K562 (cell line): ENCODE data around the gene ELF3. TPM values are rescaled to one million over a fixed set of nuclear protein-coding genes. Genes with fewer than 3 reads are reported as not detected.
A peak's percentile ranks its signal among the peaks of the same experiment; 100 is the strongest.

Source experiments
- ATAC-seq: fragments of 200-7000 bp; cut with Tn5 transposase; 3 replicates; pipeline ENCODE4 v1.9.1; 2020; ENCODE audit warnings: moderate library complexity
- BruUV-seq: library from RNA; stranded (reverse); fragments of 400-500 nt; replicated peaks from 2 replicates; lab custom pipeline; 2021; lab: Mats Ljungman, UMichigan
- CTCF ChIA-PET: fragments of 300-600 bp; formaldehyde crosslinking; extraction: SDS; loops from one replicate; lab custom pipeline; 2021; ENCODE audit warnings: low intra/inter-chr PET ratio; lab: Yijun Ruan, JAX
- POLR2A ChIA-PET: fragments of 300-600, 350-650 bp; sonication (Branson Sonifier 250); formaldehyde crosslinking; extraction: SDS; loops from one replicate; lab custom pipeline; 2021; ENCODE audit warnings: antibody characterized with exemption, inconsistent platforms; lab: Yijun Ruan, JAX
- DNase-seq, 4 experiments: peaks; one replicate each; pipeline versions ENCODE4 v3.0.0 to v3.0.0-alpha.2; 2011 to 2018; ENCODE audit warnings: low spot score in 3 of 4, mixed read lengths in 3 of 4; ENCODE audit errors: extremely low read depth in 1 of 4
- FAIRE-seq: peaks from 2 replicates; lab custom pipeline; 2011; peaks lifted over from hg19 to GRCh38; lab: Jason Lieb, UNC
- H2AFZ ChIP-seq: 2 replicates; pipeline ENCODE4 v1.6.0; 2011; ENCODE audit warnings: low read depth, low read length, control low read depth, inconsistent platforms
- H3K27ac ChIP-seq: fragments of 200-600 bp; 3 replicates; pipeline ENCODE4 v1.8.0; 2011; ENCODE audit warnings: low read depth, mild to moderate bottlenecking, control low read depth, inconsistent platforms, low read length, moderate library complexity, mixed read lengths; ENCODE audit errors: extremely low read depth
- H3K27me3 ChIP-seq, 2 experiments: fragments of 300-600 bp in 1 of 2; 2 replicates in 1 of 2; 3 replicates in 1 of 2; pipeline versions ENCODE4 v1.6.0 to v1.8.0; 2011; ENCODE audit warnings: inconsistent platforms in 2 of 2, low read length in 2 of 2, mild to moderate bottlenecking in 1 of 2, mixed read lengths in 1 of 2, moderate library complexity in 1 of 2; ENCODE audit not compliant: control insufficient read depth in 2 of 2, insufficient read depth in 2 of 2
- H3K36me3 ChIP-seq: fragments of 300-600 bp; 3 replicates; pipeline ENCODE4 v1.8.0; 2011; ENCODE audit warnings: mild to moderate bottlenecking, low read length, inconsistent platforms; ENCODE audit not compliant: control insufficient read depth, insufficient read depth
- H3K4me1 ChIP-seq, 2 experiments: fragments of 200-600 bp in 1 of 2; replicated peaks in 1 of 2; 2 replicates in 1 of 2; 3 replicates in 1 of 2; pipeline versions ENCODE4 v1.5.1 to v1.8.0; 2011; ENCODE audit warnings: inconsistent platforms in 2 of 2, low read length in 2 of 2, mild to moderate bottlenecking in 1 of 2, mixed read lengths in 1 of 2, moderate library complexity in 1 of 2; ENCODE audit not compliant: control insufficient read depth in 2 of 2, insufficient read depth in 2 of 2
- H3K4me2 ChIP-seq: 2 replicates; pipeline ENCODE4 v1.6.1; 2011; ENCODE audit warnings: low read length, control low read depth, inconsistent platforms, mixed read lengths; ENCODE audit not compliant: insufficient read depth
- H3K4me3 ChIP-seq: fragments of 200-600 bp; sonication (generic), shearing (Covaris generic); 2 replicates; pipeline ENCODE4 v1.5.1; 2016; ENCODE audit warnings: control low read depth, inconsistent platforms
- H3K79me2 ChIP-seq: fragments of 200-600 bp; 3 replicates; pipeline ENCODE4 v1.8.0; 2011; ENCODE audit warnings: low read length, inconsistent platforms; ENCODE audit not compliant: control insufficient read depth, insufficient read depth
- H3K9ac ChIP-seq, 2 experiments: 2 replicates each; pipeline versions ENCODE4 v1.6.0 to v1.6.1; 2011; ENCODE audit warnings: low read depth in 2 of 2, low read length in 2 of 2, control low read depth in 1 of 2, inconsistent platforms in 1 of 2, mild to moderate bottlenecking in 1 of 2, mixed read lengths in 1 of 2; ENCODE audit not compliant: insufficient read depth in 1 of 2
- H3K9me1 ChIP-seq: one replicate; pipeline ENCODE4 v1.6.0; 2011; ENCODE audit warnings: inconsistent platforms, mild to moderate bottlenecking, low read length, moderate library complexity; ENCODE audit not compliant: control insufficient read depth, insufficient read depth
- H3K9me3 ChIP-seq: replicated peaks from 2 replicates; pipeline ENCODE4 v1.5.1; 2011; ENCODE audit warnings: low read depth, low read length, inconsistent platforms; ENCODE audit not compliant: control insufficient read depth, insufficient read depth
- H4K20me1 ChIP-seq: replicated peaks from 2 replicates; pipeline ENCODE4 v1.6.1; 2011; ENCODE audit warnings: low read length, inconsistent platforms, mixed read lengths; ENCODE audit not compliant: control insufficient read depth, insufficient read depth
- MGA ChIP-seq: fragments of 450-650 bp; IDR thresholded peaks from 2 replicates; pipeline ENCODE4 v1.6.1; 2016; ENCODE audit warnings: mild to moderate bottlenecking, moderate library complexity
- MYC ChIP-seq, 2 experiments: fragments of 250-450 bp in 1 of 2; sonication (Bioruptor Pico) in 1 of 2; IDR thresholded peaks; 2 replicates each; pipeline versions ENCODE4 v1.5.1 to v1.6.1; 2012 to 2021; ENCODE audit warnings: low read depth in 2 of 2, borderline replicate concordance in 1 of 2, improper control_type of control experiment in 1 of 2, low read length in 1 of 2, mild to moderate bottlenecking in 1 of 2, moderate library complexity in 1 of 2
- ZBTB11 ChIP-seq, 3 experiments: fragments of 200-800 bp in 1 of 3; fragments of 250-450 bp in 1 of 3; fragments of 450-650 bp in 1 of 3; sonication (Bioruptor Pico) in 1 of 3; sonication (Bioruptor generic) in 1 of 3; formaldehyde crosslinking in 1 of 3; IDR thresholded peaks; 2 replicates each; pipeline versions ENCODE4 v1.6.1 to v1.8.0; 2016 to 2022; ENCODE audit warnings: mild to moderate bottlenecking in 2 of 3, missing genetic modification characterization in 2 of 3, missing compliant biosample characterization in 1 of 3, moderate library complexity in 1 of 3
- WGBS: fragments of 100-300 bp; shearing (Covaris generic); methylation state at CpG from one replicate; pipeline ENCODE4 v1.1.6; 2016; ENCODE audit warnings: low coverage, mixed read lengths; ENCODE audit not compliant: insufficient coverage; ENCODE audit errors: missing lambda C conversion rate; 5-methylcytosine and 5-hydroxymethylcytosine counted together
- in situ Hi-C: fragments of 300-500 bp; cut with MboI; formaldehyde crosslinking; loops from 4 replicates; pipeline ENCODE4 v1.15.0; 2018; ENCODE audit warnings: inconsistent platforms, mixed read lengths
- intact Hi-C: fragments of 100-400 bp; cut with micrococcal nuclease; formaldehyde crosslinking; loops from 2 replicates; pipeline ENCODE4 v1.14.2; 2022
- polyA plus RNA-seq, 8 experiments: library from polyadenylated mRNA; depleted of rRNA in 4 of 8; stranded (reverse) in 5 of 8; unstranded in 3 of 8; fragments of >200 nt; fragmentation: Nextera tagmentation in 2 of 8; fragmentation: Illumina TruSeq in 1 of 8; extraction: Ambion mirVana in 2 of 8; extraction: Trizol in 1 of 8; gene quantifications; 2 replicates each; pipeline versions ENCODE4 v1.2.1 to v1.2.3, GENCODE V29; 2011 to 2014; ENCODE audit warnings: inconsistent platforms in 1 of 8, missing spikeins in 1 of 8
- total RNA-seq, 7 experiments: library from RNA; depleted of rRNA in 6 of 7; stranded (reverse); fragments of >200 nt in 6 of 7; fragmentation: Illumina TruSeq in 2 of 7; extraction: Trizol in 2 of 7; gene quantifications; 2 replicates each; pipeline versions ENCODE4 v1.2.1 to v1.2.3, GENCODE V29; 2011 to 2021; ENCODE audit warnings: low replicate concordance in 1 of 7

The ELF3 gene
- total and polyA plus RNA-seq, 9 of the 15 experiments (the other 6 are each of a cell fraction or from before 2014, with no cell fraction given) = 0.03 to 1.2 (median 0.07) TPM; not detected in 4

GRCh38 chr1:202023001-202023433 lies 12.6 kb downstream of the ELF3 start:
- CTCF ChIA-PET = no interaction called here
- no peak overlapping the region for H3K4me3 ChIP-seq
- H3K4me2 ChIP-seq = no peak overlapping the region; the same call in 1 of the 2 replicates
- DNase-seq (peak in 1 of 4 experiments; percentile 42), ATAC-seq (peak; percentile 9; the same call in 1 of the 3 replicates), FAIRE-seq (peak; percentile 69)
- peaks cover 20 to 27% of the 10 kb centered on the region in 2 experiments for H3K4me1 ChIP-seq
- no peaks in the 10 kb centered on the region for H3K36me3 ChIP-seq
- in situ Hi-C loops = no loop called here
- H2AFZ ChIP-seq = no peak overlapping the region
- H3K9me3 ChIP-seq = no peaks in the 10 kb centered on the region
- peaks cover 5 to 7% of the 10 kb centered on the region in 2 experiments; a peak in 4 of 5 replicates for H3K27me3 ChIP-seq
- no peaks in the 10 kb centered on the region for H3K9me1 ChIP-seq
- intact Hi-C loops = no loop called here
- H3K9ac ChIP-seq = peak overlapping the region in 1 of 2 experiments; percentile 47; a peak in 1 of 4 replicates
- 6% methylated on average over 6 of the region's 6 CpGs for WGBS
- no peaks in the 10 kb centered on the region for H3K79me2 ChIP-seq
- POLR2A ChIA-PET = interaction anchor here (0.8 to 1.4 kb wide), 3 partner anchors 12 to 26 kb away, joined by 3 to 5 read pairs (median 3); no protein-coding TSS in a partner anchor
- no TSS peak for BruUV-seq
- no peak overlapping the region for H3K27ac ChIP-seq
- 0 out of 2 replicates have a peak, but pooled peaks cover 3% of the 10 kb centered on the region for H4K20me1 ChIP-seq
- TF ChIP-seq ZBTB11 (CRISPR knock-in tag; IDR thresholded peaks at IDR 0.05) = peak in 1 of 3 experiments; percentile 43; a peak in 1 of 6 replicates
- no peak for TF ChIP-seq MGA
- no peak for TF ChIP-seq MYC (IDR thresholded peaks at IDR 0.05; ENCODE audit: low read depth, low read length)
- TF ChIP-seq MYC (CRISPR knock-in tag; IDR thresholded peaks at IDR 0.05; ENCODE audit: borderline replicate concordance, low read depth) = no peak
